Endodermal cell (in vitro differentiated cells): ENCODE data around the gene CDK9. TPM values are rescaled to one million over a fixed set of nuclear protein-coding genes. Genes with fewer than 3 reads are reported as not detected.

ENCODE experiments used
- DNase-seq: peaks from one replicate; pipeline ENCODE4 v3.0.0-alpha.2; 2017
- H3K27ac ChIP-seq: 2 replicates; pipeline ENCODE4 v1.5.1; 2013; ENCODE audit warnings: mild to moderate bottlenecking, low read depth, low read length, moderate library complexity
- H3K27me3 ChIP-seq: 2 replicates; pipeline ENCODE4 v1.6.1; 2013; ENCODE audit warnings: mild to moderate bottlenecking, low read length, moderate library complexity; ENCODE audit not compliant: insufficient read depth, control insufficient read depth, poor library complexity, severe bottlenecking
- H3K36me3 ChIP-seq: 2 replicates; pipeline ENCODE4 v1.7.0; 2013; ENCODE audit warnings: mild to moderate bottlenecking, low read length, moderate library complexity; ENCODE audit not compliant: control insufficient read depth, insufficient read depth
- H3K4me1 ChIP-seq: one replicate; pipeline ENCODE4 v1.7.0; 2013; ENCODE audit warnings: low read length; ENCODE audit not compliant: control insufficient read depth, insufficient read depth
- H3K4me3 ChIP-seq: 2 replicates; pipeline ENCODE4 v1.5.1; 2013; ENCODE audit warnings: mild to moderate bottlenecking, low read length, moderate library complexity
- H3K9ac ChIP-seq: 2 replicates; pipeline ENCODE4 v1.6.1; 2013; ENCODE audit warnings: mild to moderate bottlenecking, low read length, moderate library complexity; ENCODE audit not compliant: poor library complexity, severe bottlenecking; ENCODE audit errors: extremely low read depth
- H3K9me3 ChIP-seq: 2 replicates; pipeline ENCODE4 v1.6.1; 2013; ENCODE audit warnings: mild to moderate bottlenecking, low read length, moderate library complexity; ENCODE audit not compliant: control insufficient read depth
- H3K27ac Mint-ChIP-seq: 2 replicates; pipeline ENCODE4 v1.8.0; 2020; ENCODE audit warnings: mixed read lengths
- H3K27me3 Mint-ChIP-seq: 2 replicates; pipeline ENCODE4 v1.8.0; 2021; ENCODE audit warnings: mild to moderate bottlenecking, mixed read lengths; ENCODE audit not compliant: insufficient read depth
- H3K36me3 Mint-ChIP-seq: 2 replicates; pipeline ENCODE4 v1.8.0; 2020; ENCODE audit warnings: low read depth, mixed read lengths
- H3K4me1 Mint-ChIP-seq: 2 replicates; pipeline ENCODE4 v1.8.0; 2020; ENCODE audit warnings: mixed read lengths
- H3K4me3 Mint-ChIP-seq: 2 replicates; pipeline ENCODE4 v1.8.0; 2020; ENCODE audit warnings: mild to moderate bottlenecking, moderate library complexity, mixed read lengths
- H3K9me3 Mint-ChIP-seq: 2 replicates; pipeline ENCODE4 v1.8.0; 2020; ENCODE audit warnings: mild to moderate bottlenecking, mixed read lengths
- CTCF ChIP-seq: fragments of 200-600 bp; sonication (generic); conservative IDR thresholded peaks from 2 replicates; pipeline ENCODE4 v1.5.0; 2021; ENCODE audit warnings: antibody characterized with exemption, mild to moderate bottlenecking
- WGBS, 2 experiments: methylation state at CpG; one replicate each; pipeline versions ENCODE4 v1.1.5 to v1.1.7; 2013; ENCODE audit warnings: missing lambda C conversion rate in 2 of 2, mixed read lengths in 1 of 2; ENCODE audit not compliant: insufficient coverage in 1 of 2, insufficient read length in 1 of 2; 5-methylcytosine and 5-hydroxymethylcytosine counted together
- total RNA-seq, 2 donors: library from RNA; stranded (reverse); fragmentation: NEBNext Ultra II Directional in 1 of 2; extraction: Animal tissue kit (Norgen Biotek cat#: 25700) in 1 of 2; gene quantifications; 2 replicates in 1 of 2; 3 replicates in 1 of 2; pipeline ENCODE4 v1.2.1, GENCODE V29; 2021

Gene CDK9
- total RNA-seq, 2 donors from 2014 or later: 97.1 to 101 TPM

DNA sequence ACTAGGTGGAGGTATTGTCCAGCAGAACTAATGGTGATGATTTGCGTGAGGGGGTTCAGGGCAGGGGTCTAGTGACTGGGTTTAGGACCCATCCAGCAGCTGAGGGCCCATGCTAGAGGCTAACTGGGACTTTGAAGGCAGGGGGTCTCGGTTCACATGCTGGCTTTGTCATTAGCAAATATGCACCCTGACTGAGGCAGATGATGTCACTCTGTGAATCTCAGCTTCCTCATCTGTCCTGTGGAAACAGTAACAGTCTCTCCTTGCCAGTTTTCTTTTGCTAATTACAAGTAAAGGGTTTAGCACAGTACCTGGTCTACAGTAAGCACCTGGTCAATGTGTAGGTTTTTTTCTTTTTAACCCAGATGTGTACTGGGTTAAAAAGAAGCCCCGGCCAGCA lies 12.6 kb upstream of the CDK9 start:
- H3K4me1 Mint-ChIP-seq: peaks cover 8% of the 10 kb centered on the region
- H3K9ac ChIP-seq: no peak overlapping the region
- H3K4me3 Mint-ChIP-seq: no peak overlapping the region
- H3K4me3 ChIP-seq: no peak overlapping the region
- H3K36me3 Mint-ChIP-seq: no peaks in the 10 kb centered on the region
- H3K9me3 ChIP-seq: no peaks in the 10 kb centered on the region
- WGBS, 2 experiments: 87 to 88% methylated on average over 2 to 3 of the region's 3 CpGs
- no peak overlapping the region for H3K27ac Mint-ChIP-seq
- no peak for DNase-seq
- H3K27ac ChIP-seq: no peak overlapping the region
- no peaks in the 10 kb centered on the region for H3K27me3 ChIP-seq
- no peak for TF ChIP-seq CTCF
- H3K27me3 Mint-ChIP-seq: peaks cover 8% of the 10 kb centered on the region
- no peaks in the 10 kb centered on the region for H3K9me3 Mint-ChIP-seq
- peaks cover 3% of the 10 kb centered on the region for H3K4me1 ChIP-seq
- H3K36me3 ChIP-seq: no peaks in the 10 kb centered on the region

GRCh38 chr9:127773981-127774380 lies 11.9 kb upstream of the CDK9 start:
- DNase-seq: no peak
- Mint-ChIP-seq H3K36me3 (no peaks in the 10 kb centered on the region), H3K4me1 (peaks cover 8% of the 10 kb centered on the region), H3K27ac (no peak overlapping the region), H3K4me3 (no peak overlapping the region), H3K27me3 (peaks cover 8% of the 10 kb centered on the region), H3K9me3 (no peaks in the 10 kb centered on the region)
- no peak overlapping the region for H3K9ac ChIP-seq
- H3K27me3 ChIP-seq: no peaks in the 10 kb centered on the region
- H3K9me3 ChIP-seq: no peaks in the 10 kb centered on the region
- no peak overlapping the region for H3K4me3 ChIP-seq
- peaks cover 3% of the 10 kb centered on the region for H3K4me1 ChIP-seq
- no peak overlapping the region for H3K27ac ChIP-seq
- TF ChIP-seq CTCF: no peak
- 88 to 92% methylated on average over 10 of the region's 10 CpGs for WGBS, 2 experiments
- no peaks in the 10 kb centered on the region for H3K36me3 ChIP-seq

DNA sequence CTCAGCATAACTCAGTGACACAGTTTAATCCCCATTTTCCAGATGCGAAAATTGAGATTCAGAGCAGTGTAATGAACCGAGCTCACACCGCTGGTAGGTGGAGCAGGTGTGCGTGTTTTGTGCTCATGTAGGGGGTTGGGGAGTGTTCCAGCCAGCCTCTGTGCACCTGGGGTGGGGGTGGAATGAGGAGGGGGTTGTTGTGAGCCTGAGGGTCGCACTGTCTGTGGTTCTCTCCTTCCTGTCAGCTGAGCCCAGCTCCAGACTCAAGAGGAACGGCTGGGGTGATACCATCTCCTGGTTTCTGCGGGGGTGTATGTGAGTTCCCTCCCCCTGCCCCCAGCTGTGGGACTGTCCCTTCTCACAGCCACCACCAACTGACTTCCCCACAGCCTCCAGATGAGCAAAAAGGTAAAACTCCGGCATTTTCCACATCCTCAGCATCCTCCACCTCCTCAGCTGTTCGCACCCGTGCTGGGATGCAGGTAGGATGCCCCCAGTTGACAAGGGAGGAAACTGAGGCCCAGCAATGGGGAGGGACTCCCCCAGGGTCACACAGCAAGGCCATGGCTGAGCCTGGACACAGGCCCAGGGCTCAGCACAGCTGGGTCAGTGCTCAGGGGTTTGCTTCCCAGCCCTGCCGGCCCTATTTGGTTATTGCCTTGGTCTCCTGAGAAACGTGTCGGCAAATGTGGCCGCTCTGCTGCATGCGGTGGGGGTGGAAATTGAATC lies 9.5 kb upstream of the CDK9 start:
- Mint-ChIP-seq H3K4me1 (no peaks in the 10 kb centered on the region), H3K27ac (no peak overlapping the region), H3K9me3 (no peaks in the 10 kb centered on the region), H3K36me3 (no peaks in the 10 kb centered on the region), H3K27me3 (peaks cover 1% of the 10 kb centered on the region), H3K4me3 (no peak overlapping the region)
- Histone ChIP-seq H3K27ac (no peak overlapping the region), H3K4me1 (no peaks in the 10 kb centered on the region), H3K27me3 (no peaks in the 10 kb centered on the region), H3K4me3 (no peak overlapping the region), H3K9me3 (no peaks in the 10 kb centered on the region), H3K9ac (no peak overlapping the region), H3K36me3 (no peaks in the 10 kb centered on the region)
- TF ChIP-seq CTCF: no peak
- DNase-seq: peak; percentile 78
- 67 to 87% methylated on average over 10 to 15 of the region's 15 CpGs for WGBS, 2 experiments
